Inflammatory macrophage treated with lipopolysaccharide for 4 hours (primary cell): ENCODE data around the gene MUC13.
A peak's percentile ranks its signal among the peaks of the same experiment; 100 is the strongest.

ENCODE experiments used
- DNase-seq: peaks from one replicate; pipeline ENCODE4 v3.0.0-alpha.2; 2020

The MUC13 gene

GRCh38 chr3:124895756-124896155 is 38.8 kb downstream of the MUC13 start:
- no peak for DNase-seq

- no peak for DNase-seq
These were observed 41.0 kb downstream of the MUC13 start for GRCh38 chr3:124893526-124893925.

GRCh38 chr3:124890573-124891190 is 43.9 kb downstream of the MUC13 start:
- DNase-seq: no peak

GRCh38 chr3:124888482-124889441 is 45.8 kb downstream of the MUC13 start:
- no peak for DNase-seq

DNA sequence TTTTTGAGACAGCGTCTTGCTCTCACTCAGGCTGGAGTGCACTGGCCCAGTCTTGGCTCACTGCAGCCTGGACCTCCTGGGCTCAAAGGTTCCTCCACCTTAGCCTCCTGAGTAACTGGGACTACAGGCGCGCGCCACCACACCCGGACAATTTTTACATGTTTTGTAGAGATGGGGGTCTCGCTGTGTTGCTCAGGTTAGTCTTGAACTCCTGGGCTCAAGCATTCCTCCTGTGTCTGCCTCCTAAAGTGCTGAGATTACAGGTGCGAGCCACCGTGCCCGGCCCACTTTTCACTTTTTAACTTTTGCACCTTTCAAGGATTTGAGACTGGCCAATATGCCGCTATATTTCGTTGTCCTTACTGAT is 46.6 kb downstream of the MUC13 start:
- no peak for DNase-seq

DNA sequence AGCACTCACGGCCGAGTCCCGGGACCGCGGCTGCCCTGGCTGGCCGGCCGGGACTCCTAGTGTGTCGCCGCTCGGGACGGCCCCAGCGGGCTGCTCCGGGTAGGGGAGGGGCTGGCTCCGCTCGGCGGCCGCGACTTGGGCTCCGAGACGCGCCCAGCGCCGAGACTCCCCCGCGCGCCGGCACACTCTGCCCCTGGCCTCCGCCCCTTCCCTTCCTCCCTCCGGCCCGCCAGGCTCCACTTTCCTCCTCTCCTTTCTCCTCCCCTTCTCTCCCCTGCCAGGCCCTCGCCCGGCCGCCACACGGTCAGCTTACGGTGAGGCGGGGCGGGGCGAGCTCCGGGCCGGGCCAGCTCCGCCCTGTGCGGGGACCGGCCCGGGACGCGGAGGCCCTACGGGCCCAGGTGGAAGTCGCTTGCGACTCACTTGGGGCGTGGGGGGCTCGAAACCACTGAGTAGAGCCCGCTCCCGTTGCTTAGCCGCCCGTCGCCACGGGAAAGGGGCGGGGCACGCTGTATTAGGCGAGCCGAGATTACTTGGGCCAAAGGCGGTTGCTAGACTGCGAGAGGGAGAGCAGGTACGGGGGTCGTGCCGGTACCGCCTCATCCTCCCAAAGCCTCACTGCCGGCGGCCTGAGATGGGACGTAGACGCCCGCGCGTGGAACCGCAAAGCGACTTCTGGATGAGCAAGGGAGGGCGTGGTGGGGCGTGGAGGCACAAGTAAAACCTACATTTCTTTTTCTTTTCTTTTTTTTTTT is 47.2 kb downstream of the MUC13 start, which contains the start of gene ITGB5:
ITGB5 (minus strand) TSS at position 189 of the 755 bp plus-strand sequence. CDS start 365 bp downstream, outside the sequence.
- peak; percentile 57 for DNase-seq

- peak; percentile 49 for DNase-seq
These were observed 48.1 kb downstream of the MUC13 start for GRCh38 chr3:124886168-124887056.

- no peak for DNase-seq
These were observed 48.9 kb downstream of the MUC13 start for GRCh38 chr3:124885466-124886167.

GRCh38 chr3:124884474-124885101 is 50.0 kb downstream of the MUC13 start:
- DNase-seq: no peak

DNA sequence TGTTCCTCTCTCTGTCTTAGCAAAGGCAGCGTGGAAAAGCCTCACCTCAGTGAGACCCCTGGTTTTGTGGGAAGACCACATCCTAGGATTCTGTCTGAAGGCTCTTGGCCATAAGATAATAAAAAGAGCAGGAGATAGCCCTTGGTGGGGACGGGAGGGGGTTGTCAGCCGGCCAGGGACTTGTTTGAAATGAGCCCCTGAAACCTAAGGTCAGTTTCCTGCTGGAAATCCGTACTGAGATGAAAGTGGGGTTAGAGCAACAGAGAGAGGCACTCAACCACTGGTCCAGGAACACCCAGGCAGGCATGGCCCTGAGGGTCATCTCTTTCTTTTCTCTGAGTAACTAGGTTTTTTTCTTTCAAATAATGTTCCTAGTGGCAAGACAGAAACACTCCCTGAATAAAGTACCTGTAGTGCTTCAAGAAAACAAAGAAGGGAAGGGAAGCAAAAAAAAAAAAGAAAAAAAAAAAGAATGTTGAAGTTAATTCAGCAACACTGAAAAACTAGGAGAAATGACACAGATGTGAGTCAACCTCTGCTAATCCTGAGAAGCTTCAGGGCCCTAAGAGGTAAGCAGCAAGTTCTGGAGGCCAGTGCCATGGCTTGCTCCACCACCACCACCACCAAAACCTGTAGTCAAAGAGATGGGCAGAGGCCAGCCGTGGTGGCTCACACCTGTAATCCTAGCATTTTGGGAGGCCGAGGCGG is 50.6 kb downstream of the MUC13 start:
- no peak for DNase-seq

DNA sequence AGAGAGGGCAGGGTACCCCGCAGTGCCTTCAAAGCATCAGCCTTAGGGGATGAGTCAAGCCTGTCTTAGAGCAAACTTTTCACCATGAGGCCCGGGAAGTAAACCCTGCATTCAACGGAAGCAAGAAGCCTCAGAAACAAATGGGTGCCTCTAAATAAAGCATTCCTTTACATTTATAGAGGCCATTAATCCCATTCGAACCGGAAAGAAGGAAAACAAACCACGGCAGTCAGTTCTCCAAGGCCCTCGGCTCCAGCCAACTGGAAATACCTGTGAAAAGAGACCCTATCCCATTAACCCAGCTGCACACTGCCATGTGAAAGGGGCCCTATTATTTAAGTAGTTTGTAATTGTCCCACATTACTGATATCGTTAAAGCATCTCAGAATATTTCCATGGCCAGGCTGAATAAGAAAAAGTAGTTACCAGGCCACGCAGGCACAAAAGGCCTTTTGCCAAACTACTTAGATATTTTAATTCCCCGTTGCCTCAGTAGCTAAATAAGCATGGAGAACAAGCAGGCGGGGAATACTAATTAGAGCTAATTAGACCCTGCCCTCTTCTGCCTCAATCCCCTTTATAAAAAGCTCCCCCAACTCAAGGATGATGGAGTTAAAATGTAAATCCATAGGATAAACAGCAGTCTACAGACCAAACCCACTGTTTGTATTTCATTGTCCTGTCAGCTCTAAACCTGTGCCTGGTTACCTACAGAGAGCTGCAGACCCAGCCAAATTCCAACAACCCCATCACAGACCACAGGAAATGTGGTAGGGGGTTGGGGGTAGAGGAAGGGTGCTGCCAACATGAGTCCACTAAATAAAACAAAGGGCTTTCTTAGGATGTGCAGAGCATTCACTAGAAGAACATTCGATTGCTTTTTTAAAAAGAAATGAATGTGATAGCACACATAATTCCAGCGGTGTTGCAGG is 51.5 kb downstream of the MUC13 start:
- DNase-seq: no peak

DNA sequence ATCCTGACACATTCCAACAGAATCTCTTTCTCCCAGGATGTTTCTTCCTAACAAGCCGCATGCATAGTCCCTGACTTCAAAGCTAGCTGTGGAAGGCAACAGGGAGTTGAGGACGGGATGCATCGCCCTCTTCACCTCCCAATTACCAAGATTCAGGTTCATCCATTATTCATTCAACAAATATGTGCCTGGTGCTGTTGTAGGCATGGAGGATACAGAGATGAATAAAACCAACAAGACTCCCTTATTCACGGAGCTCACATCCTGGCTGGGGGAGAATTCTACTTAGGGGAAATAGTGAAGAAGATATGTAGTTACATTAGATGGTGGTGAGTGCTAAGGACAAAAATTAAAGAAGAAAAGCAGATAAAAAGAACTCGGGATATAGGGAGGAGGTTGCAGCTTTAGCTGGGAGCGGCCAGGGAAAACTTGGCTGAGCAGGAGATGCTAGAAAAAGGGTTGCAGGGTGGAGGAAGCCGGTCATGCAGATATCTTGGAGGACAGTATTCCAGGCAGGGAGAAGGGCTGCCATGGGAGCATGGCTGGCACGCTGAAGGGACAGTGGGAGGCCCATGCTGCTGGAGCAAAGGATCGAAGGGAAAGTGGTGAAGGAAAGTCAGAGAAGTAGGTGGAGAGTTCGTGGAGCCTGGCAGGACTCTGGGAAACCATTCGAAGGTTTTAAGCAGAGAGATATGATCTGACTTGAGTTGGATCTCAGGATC is 52.4 kb downstream of the MUC13 start:
- DNase-seq: no peak

- DNase-seq: no peak
These were observed 55.2 kb downstream of the MUC13 start for GRCh38 chr3:124879337-124879680.

GRCh38 chr3:124878561-124879336 is 55.8 kb downstream of the MUC13 start:
- peak; percentile 65 for DNase-seq

DNA sequence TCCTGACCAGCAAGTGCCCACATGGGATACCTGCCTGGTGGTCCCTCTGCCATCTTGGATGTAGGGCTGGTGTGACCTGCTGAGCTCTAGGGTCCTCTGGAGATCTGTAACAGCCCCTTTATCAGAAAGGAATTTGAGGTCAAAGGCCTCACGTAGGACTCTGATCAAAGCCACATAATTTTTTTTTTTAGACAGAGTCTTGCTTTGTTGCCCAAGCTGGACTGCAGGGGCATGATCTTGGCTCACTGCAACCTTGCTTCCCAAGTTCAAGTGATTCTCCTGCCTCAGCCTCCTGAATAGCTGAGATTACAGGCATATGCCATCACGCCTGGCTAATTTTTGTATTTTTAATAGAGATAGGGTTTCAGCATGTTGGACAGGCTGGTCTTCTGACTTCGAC is 56.9 kb downstream of the MUC13 start:
- DNase-seq: no peak

DNA sequence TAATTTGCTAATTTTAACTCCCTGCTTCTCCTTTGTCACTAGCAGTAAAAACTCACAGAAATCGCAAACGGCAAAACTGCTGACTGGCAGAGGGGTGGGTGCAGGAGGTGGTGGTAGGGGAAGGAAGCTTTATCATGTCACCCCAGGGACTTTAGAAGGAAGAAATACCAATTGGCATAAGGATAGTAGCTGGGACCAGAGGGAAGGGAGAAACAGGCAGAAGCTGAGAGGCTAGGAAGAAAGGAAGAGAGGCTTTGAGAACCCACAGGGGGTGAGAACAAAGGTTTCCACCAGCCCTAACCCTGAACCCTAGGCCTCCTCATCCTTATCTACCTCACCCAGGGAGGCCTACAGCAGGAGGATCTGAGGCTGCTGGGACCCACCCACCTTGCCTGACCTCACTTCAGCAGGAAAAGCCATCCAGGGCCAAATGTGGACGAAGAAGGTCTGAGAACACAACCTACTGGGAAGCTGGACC is 58.1 kb downstream of the MUC13 start:
- peak; percentile 85 for DNase-seq

DNA sequence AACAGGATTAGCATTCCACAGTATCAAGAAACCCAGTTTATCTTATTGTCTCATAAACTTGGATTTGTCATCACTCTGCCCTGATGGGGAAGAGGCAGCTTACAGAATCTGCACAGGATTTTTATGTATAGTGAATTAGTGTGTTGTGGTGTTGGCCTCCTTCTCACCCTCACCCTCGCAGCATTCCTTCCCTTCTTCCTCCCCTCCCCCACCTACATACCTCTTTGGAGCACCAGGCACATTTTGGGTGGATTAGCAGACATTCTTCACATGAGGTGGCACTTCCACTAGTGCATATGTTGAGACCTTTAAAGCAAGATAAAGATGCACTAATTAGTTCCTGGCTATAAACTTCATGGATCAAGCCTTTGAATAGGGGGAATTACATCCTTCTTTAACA is 61.3 kb downstream of the MUC13 start:
- DNase-seq: no peak

DNA sequence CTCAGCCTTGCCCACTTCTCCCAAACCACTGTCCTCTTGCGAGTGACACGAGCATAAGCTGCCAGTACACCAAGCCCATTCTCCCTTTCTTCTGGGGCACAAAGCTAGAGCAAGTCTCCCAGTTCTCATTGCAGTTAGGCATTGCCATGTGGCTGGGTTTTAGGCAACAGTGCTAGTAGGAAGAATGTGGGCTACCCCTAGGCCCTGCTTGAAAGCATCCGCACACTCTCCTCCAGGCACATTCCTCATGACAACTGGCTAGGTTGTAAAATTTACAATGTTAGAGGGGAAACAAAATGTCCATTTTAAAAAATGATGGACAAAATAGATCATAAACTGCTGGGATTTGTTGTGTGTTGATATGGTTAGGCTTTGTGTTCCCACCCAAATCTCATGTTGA is 67.0 kb downstream of the MUC13 start:
- DNase-seq: no peak
